GM18909 (cell line): ENCODE results near the gene ATP1A3.
"Not testable (repeated sequence)": the region's sequence is repeated elsewhere in the genome, so short reads cannot be mapped to it uniquely, and the experiment has no call there.

Source experiments
- ATAC-seq: cut with Tn5 transposase; IDR thresholded peaks from one replicate; pipeline ENCODE4 v1.9.1; 2021; ENCODE audit warnings: mild to moderate bottlenecking; ENCODE audit not compliant: unreplicated experiment, poor library complexity

The ATP1A3 gene

DNA sequence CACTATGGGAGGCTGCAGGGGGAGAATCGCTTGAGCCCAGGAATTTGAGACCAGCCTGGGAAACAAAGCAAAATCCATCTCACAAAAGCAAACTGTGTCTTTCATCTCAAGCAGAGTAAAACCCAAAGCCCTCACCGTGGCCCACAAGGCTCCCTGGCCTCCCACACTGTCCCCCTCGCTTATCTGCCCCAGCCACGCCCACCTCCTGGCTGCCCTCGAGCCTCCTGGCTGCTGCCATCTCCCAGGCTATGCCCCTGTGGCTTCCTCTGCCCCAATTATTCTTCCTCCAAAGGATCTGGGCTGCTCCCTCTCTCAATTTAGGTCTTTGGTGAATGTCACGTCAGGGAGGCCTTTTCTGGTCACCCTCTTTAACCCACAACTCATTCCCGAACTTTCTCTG lies 38.5 kb downstream of the ATP1A3 start:
- ATAC-seq: no peak

GRCh38 chr19:41951686-41952172 lies 42.3 kb downstream of the ATP1A3 start:
- no peak for ATAC-seq

DNA sequence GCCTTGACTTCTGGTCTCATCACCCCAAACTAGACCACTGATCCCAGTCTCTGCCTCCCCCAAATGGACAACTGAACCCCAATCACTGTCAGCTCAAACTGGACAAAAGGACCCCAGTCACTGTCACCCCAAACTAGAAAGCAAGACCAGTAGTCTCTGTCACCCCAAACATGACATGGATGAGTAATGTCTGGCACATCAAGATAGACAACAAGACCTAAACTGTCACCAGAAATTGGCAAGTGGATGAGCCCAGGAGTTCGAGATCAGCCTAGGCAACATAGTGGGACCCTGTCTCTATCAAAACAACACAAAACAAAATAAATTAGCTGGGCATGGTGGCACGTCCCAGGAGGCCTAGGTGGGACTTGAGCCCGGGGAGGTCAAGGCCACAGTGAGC lies 46.9 kb downstream of the ATP1A3 start:
- no peak for ATAC-seq

- peak; percentile 82 for ATAC-seq
Measured at GRCh38 chr19:41945135-41945766, 48.8 kb downstream of the ATP1A3 start.

DNA sequence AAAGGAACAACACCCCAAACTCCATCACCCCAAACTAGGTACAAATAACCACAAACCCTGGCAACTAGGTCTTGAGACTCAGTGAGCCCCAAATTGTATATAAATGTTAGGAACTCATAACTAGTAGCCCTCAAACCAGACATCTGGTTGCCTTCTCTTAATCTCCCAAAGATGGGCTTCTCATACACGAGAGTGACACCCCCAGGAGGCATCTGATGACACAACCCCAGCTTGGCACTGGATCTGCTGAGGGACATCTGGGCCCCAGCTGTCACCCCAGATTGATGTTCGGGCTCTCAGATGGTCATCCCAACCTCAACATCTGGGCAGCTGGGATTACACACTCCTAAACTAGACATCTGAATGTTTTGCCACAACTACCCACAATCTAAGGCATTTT lies 49.7 kb downstream of the ATP1A3 start:
- ATAC-seq: no peak

DNA sequence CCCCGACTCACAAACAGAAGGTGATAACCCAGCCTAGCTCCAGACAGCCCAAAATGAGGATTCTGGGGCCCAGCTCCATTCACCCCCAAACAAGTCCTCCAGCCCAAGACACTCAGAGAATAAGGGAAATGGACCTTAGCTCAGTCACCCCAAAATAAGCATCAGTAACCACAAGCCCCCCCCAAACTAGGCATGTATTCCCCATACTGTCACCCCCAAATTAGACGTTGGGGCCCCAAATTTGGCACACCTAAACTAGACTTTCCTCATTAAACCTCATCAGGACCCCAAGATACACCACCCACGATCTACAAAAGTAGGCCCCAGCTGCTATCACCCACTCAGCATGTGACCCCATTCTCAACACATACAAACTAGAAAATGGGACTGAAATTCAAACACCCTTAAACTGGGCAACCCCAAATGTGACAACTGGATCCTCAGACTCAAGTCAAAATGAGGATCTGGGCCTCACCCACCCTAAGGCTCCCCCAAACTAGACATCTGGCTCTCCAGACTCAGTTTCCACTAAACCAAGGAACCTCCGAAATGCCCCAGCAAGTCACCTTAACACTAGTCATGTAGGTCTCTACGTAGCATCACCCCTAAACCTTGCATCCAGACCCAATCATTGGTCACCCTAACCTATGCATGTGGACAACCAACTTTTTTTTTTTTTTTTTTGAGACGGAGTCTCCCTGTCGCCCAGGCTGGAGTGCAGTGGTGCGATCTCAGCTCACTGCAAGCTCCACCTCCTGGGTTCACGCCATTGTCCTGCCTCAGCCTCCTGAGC lies 52.4 kb downstream of the ATP1A3 start:
- no peak for ATAC-seq

GRCh38 chr19:41940731-41941409 lies 53.2 kb downstream of the ATP1A3 start:
- no peak for ATAC-seq

GRCh38 chr19:41939861-41940730 lies 53.9 kb downstream of the ATP1A3 start:
- ATAC-seq: no peak

DNA sequence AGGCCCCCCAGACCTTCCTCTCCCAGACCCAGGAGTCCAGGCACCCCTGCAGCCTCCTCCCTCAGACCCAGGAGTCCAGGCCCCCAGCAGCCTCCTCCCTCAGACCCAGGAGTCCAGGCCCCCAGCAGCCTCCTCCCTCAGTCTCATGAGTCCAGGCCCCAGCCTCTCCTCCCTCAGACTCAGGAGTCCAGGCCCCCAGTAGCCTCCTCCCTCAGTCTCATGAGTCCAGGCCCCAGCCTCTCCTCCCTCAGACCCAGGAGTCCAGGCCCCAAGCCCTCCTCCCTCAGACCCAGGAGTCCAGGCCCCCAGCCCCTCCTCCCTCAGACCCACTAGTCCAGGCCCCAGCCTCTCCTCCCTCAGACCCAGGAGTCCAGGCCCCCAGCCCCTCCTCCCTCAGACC lies 54.8 kb downstream of the ATP1A3 start:
- not testable (repeated sequence) for ATAC-seq

DNA sequence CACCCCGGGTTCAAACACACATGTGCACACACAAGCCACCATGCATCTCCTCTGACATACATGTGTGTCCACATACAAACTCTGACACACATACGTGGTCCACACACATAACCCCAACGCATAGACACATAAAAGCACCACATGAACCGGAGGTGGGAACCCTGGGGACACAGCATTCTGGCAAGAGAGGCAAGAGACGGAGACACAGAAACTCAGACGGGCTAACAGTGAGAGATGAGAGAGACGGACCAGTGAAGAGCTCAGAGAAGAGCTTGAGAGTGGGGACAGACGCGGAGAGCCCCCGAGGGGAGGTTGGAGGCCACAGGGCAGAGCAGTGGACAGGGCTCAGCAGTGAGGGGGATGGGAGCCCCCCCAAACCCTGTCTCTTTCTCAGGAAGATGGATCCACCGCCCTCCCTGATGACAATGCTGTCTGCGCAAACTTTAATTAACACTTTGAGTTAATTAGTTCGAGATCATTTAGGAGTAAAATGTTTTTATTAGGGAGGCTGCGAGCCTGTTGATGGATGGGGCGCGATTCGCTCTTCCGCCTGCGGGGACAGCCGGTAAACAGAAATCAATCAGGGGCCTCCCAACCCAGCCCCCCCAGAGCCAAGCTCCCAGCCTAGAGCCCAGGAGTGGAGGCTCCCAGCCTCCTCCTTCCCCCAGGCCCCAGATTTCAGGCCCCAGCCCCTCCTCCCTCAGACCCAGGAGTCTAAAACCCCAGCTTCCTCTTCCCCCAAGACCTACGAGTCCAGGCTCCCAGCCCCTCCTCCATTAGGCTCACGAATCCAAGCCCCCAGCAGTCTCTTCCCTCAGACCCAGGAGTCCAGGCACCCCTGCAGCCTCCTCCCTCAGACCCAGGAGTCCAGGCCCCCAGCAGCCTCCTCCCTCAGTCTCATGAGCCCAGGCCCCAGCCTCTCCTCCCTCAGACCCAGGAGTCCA lies 56.2 kb downstream of the ATP1A3 start:
- no peak for ATAC-seq

DNA sequence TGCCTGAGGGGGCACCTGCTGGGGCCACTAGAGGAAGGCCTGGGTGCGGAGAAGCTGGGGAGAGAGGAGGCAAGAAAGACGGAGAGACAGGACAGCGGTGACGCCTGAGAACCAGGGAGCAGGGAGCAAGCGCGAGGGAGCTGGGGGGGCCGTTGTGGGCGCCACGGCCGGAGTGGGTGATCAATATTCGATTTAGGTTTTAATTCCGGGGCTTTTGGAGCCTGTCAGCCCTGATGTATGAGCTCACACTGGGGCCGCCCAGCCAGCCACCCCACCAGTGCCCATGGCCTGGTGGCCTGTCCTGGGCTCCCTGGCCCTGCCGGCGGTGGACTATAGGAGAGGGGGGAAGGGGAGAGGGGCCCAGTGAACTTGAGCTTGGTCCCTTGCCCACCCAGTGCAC lies 57.1 kb downstream of the ATP1A3 start:
- ATAC-seq: no peak

GRCh38 chr19:41936416-41936850 lies 57.6 kb downstream of the ATP1A3 start:
- ATAC-seq: no peak

- ATAC-seq: no peak
Measured at GRCh38 chr19:41935760-41936415, 58.1 kb downstream of the ATP1A3 start.

GRCh38 chr19:41934849-41935374 lies 59.1 kb downstream of the ATP1A3 start:
- ATAC-seq: no peak

DNA sequence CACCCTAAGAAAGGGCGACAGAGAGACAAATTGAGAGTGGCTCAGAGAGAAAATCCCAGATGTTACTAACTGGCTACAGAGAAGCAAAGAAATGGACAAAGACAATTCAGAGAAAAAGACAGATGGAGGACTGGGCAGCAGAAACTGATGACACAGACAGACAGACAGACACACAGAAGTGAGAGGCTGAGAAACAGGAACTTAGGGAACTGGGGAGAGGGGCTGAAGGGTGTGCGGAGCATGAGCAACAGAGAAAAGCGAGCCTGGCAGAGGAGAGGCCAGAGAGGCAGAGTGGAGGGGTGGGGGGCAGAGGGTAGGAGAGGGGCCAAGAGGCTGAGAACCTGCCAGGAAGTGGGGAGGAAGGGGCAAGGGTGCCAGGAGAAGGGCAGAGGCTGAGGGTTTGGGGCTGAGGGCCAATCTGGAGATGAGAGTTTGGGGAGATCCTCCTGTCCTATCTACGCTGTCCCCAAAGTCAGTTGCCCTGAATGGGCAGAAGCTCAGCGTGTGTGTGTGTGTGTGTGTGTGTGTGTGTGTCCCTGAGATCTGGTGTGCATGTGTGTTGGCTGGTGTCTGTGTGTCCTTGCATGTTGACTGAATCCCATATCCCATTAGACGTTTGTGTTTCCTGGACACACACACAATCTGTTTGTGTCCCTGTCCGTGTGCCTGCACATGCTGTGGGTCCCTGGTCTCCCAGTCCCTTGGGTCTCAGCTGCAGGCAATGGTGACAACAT lies 60.2 kb downstream of the ATP1A3 start:
- no peak for ATAC-seq

- ATAC-seq: no peak
Measured at GRCh38 chr19:41932720-41933332, 61.2 kb downstream of the ATP1A3 start.

DNA sequence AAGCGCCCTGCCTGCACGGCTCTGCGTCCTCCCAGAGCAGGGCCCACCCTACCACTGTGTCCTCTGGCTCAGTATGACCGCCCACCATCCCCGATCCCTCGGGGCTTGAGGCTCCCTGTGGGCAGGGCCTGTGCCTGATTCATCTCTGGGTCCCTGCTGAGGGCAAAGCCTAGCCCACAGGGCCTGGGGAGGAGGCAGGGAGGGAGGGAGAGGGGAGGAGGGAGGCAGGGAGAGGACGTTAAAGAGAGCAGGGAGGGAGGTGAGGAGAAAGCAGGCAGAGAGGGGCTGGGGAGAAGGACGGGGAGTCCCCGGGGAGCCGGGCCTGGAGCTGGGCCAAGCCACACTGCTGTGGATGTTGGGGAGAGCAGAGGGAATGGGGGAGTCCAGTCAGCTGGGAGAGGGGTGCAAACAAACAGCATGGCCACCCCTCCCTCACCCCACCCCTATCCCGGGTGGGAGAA lies 61.7 kb downstream of the ATP1A3 start:
- no peak for ATAC-seq
